Activated CD4-positive, alpha-beta T cell treated with anti-CD3 and anti-CD28 coated beads for 1 hour (primary cell): ENCODE measurements around the gene CEBPG.

Experiments
- DNase-seq: peaks from one replicate; pipeline ENCODE4 v3.0.0-alpha.2; 2020

Gene CEBPG

GRCh38 chr19:33383720-33384292 lies 10.3 kb downstream of the CEBPG start:
- DNase-seq, result no peak

GRCh38 chr19:33384983-33385382 lies 11.5 kb downstream of the CEBPG start:
- DNase-seq, result no peak

GRCh38 chr19:33385956-33386355 lies 12.4 kb downstream of the CEBPG start:
- DNase-seq, result no peak

GRCh38 chr19:33386361-33386858 lies 12.9 kb downstream of the CEBPG start:
- no peak for DNase-seq

- DNase-seq, result no peak
Observed at GRCh38 chr19:33387351-33388230, 14.1 kb downstream of the CEBPG start.

- no peak for DNase-seq
Observed at GRCh38 chr19:33388231-33388724, 14.8 kb downstream of the CEBPG start.

GRCh38 chr19:33388725-33389420 lies 15.4 kb downstream of the CEBPG start:
- DNase-seq, result no peak

GRCh38 chr19:33389421-33390100 lies 16.1 kb downstream of the CEBPG start:
- DNase-seq, result no peak

GRCh38 chr19:33390101-33390907 lies 16.8 kb downstream of the CEBPG start:
- no peak for DNase-seq

- DNase-seq, result no peak
Observed at GRCh38 chr19:33390908-33391630, 17.6 kb downstream of the CEBPG start.

- DNase-seq, result no peak
Observed at GRCh38 chr19:33391631-33392249, 18.2 kb downstream of the CEBPG start.

GRCh38 chr19:33392341-33393285 lies 19.1 kb downstream of the CEBPG start:
- no peak for DNase-seq

GRCh38 chr19:33393286-33394005 lies 19.9 kb downstream of the CEBPG start:
- no peak for DNase-seq

- no peak for DNase-seq
Observed at GRCh38 chr19:33394006-33394722, 20.7 kb downstream of the CEBPG start.

- DNase-seq, result no peak
Observed at GRCh38 chr19:33394723-33395560, 21.4 kb downstream of the CEBPG start.

- no peak for DNase-seq
Observed at GRCh38 chr19:33395561-33396550, 22.3 kb downstream of the CEBPG start.
